Common myeloid progenitor, CD34-positive (primary cell): ENCODE results near the gene PRSS2.

Experiments
- CTCF ChIA-PET: fragments of 350-600 bp; sonication (Branson Sonifier 250); formaldehyde crosslinking; loops from one replicate; lab custom pipeline; 2021; ENCODE audit warnings: antibody characterized with exemption; lab: Charles Lee
- POLR2A ChIA-PET: fragments of 350-600 bp; sonication (Branson Sonifier 250); formaldehyde crosslinking; loops from one replicate; lab custom pipeline; 2021; ENCODE audit warnings: antibody characterized with exemption; lab: Charles Lee
- DNase-seq, 3 donors: peaks; one replicate each; pipeline versions ENCODE4 v3.0.0 to v3.0.0-alpha.2; 2013
- H3K27ac ChIP-seq, 2 experiments: 1 replicate in 1 of 2; 2 replicates in 1 of 2; pipeline ENCODE4 v1.7.0; 2013; ENCODE audit warnings: inconsistent platforms in 2 of 2, low read length in 2 of 2, mild to moderate bottlenecking in 2 of 2, low read depth in 1 of 2, moderate library complexity in 1 of 2; ENCODE audit not compliant: severe bottlenecking in 2 of 2, insufficient read depth in 1 of 2, poor library complexity in 1 of 2
- H3K27me3 ChIP-seq, 5 experiments: replicated peaks in 2 of 5; 1 replicate in 3 of 5; 2 replicates in 2 of 5; pipeline versions ENCODE4 v1.6.1 to v1.7.0; 2013; ENCODE audit warnings: low read length in 4 of 5, mild to moderate bottlenecking in 2 of 5, moderate library complexity in 2 of 5, inconsistent platforms in 1 of 5; ENCODE audit not compliant: insufficient read depth in 5 of 5, control insufficient read depth in 4 of 5
- H3K36me3 ChIP-seq, 4 experiments: 1 replicate in 2 of 4; 2 replicates in 2 of 4; pipeline versions ENCODE4 v1.6.1 to v1.7.0; 2013; ENCODE audit warnings: low read length in 3 of 4, control low read depth in 1 of 4, mild to moderate bottlenecking in 1 of 4; ENCODE audit not compliant: control insufficient read depth in 4 of 4, insufficient read depth in 4 of 4
- H3K4me1 ChIP-seq, 4 experiments: 1 replicate in 3 of 4; 2 replicates in 1 of 4; pipeline versions ENCODE4 v1.6.1 to v1.7.1; 2013; ENCODE audit warnings: low read length in 3 of 4, mild to moderate bottlenecking in 3 of 4, control low read depth in 1 of 4, inconsistent platforms in 1 of 4, moderate library complexity in 1 of 4; ENCODE audit not compliant: control insufficient read depth in 4 of 4, insufficient read depth in 4 of 4; ENCODE audit errors: control extremely low read depth in 1 of 4
- H3K4me3 ChIP-seq, 7 experiments: 1 replicate in 4 of 7; 2 replicates in 3 of 7; pipeline versions ENCODE4 v1.5.1 to v1.7.0; 2013; ENCODE audit warnings: mild to moderate bottlenecking in 7 of 7, low read length in 6 of 7, moderate library complexity in 6 of 7, inconsistent platforms in 2 of 7, low read depth in 2 of 7, control low read depth in 1 of 7; ENCODE audit not compliant: insufficient read depth in 4 of 7, control insufficient read depth in 1 of 7; ENCODE audit errors: extremely low read depth in 1 of 7
- H3K9me3 ChIP-seq, 5 experiments: 1 replicate in 4 of 5; 2 replicates in 1 of 5; pipeline versions ENCODE4 v1.6.1 to v1.7.1; 2013; ENCODE audit warnings: low read length in 4 of 5, mild to moderate bottlenecking in 2 of 5, inconsistent platforms in 1 of 5, low read depth in 1 of 5, moderate library complexity in 1 of 5; ENCODE audit not compliant: control insufficient read depth in 4 of 5, insufficient read depth in 2 of 5; ENCODE audit errors: control extremely low read depth in 1 of 5
- WGBS: methylation state at CpG from one replicate; pipeline ENCODE4 v1.1.5; 2013; ENCODE audit not compliant: insufficient coverage; 5-methylcytosine and 5-hydroxymethylcytosine counted together

Gene PRSS2

GRCh38 chr7:142790056-142790455 lies 19.3 kb downstream of the PRSS2 start:
- no peak for DNase-seq
- WGBS, result 82% methylated on average over 3 of the region's 3 CpGs
- ChIA-PET CTCF (interaction anchor here (0.8 to 25.3 kb wide), 9 partner anchors 17 to 165 kb away, joined by 3 to 679 read pairs (median 4); partner anchors contain the start of gene EPHB6), POLR2A (interaction anchor here (1.8 kb wide), 1 partner anchor 19 kb away, joined by 15 read pairs; no protein-coding TSS in a partner anchor)
- H3K4me1 ChIP-seq, result peaks cover 10 to 46% (median 37%) of the 10 kb centered on the region in 4 experiments
- no peaks in the 10 kb centered on the region for H3K9me3 ChIP-seq
- no peak overlapping the region for H3K27ac ChIP-seq
- no peaks in the 10 kb centered on the region for H3K36me3 ChIP-seq
- no peak overlapping the region for H3K4me3 ChIP-seq
- H3K27me3 ChIP-seq, result no peaks in the 10 kb centered on the region

- no peak overlapping the region for H3K27ac ChIP-seq
- no CpG with 5 or more reads among the region's 1 CpG for WGBS
- peaks cover 10 to 51% (median 42%) of the 10 kb centered on the region in 4 experiments for H3K4me1 ChIP-seq
- H3K36me3 ChIP-seq, result no peaks in the 10 kb centered on the region
- CTCF ChIA-PET, result interaction anchor here (0.8 to 25.3 kb wide), 12 partner anchors 16 to 165 kb away, joined by 3 to 679 read pairs (median 4); partner anchors contain the start of gene EPHB6
- POLR2A ChIA-PET, result interaction anchor here (1.8 kb wide), 1 partner anchor 18 kb away, joined by 15 read pairs; no protein-coding TSS in a partner anchor
- peak; percentile 37 to 70 (median 67) for DNase-seq
- H3K27me3 ChIP-seq, result no peaks in the 10 kb centered on the region
- no peak overlapping the region for H3K4me3 ChIP-seq
- H3K9me3 ChIP-seq, result no peaks in the 10 kb centered on the region
These were observed 19.8 kb downstream of the PRSS2 start for GRCh38 chr7:142790555-142790954.

- peaks cover 10 to 60% (median 50%) of the 10 kb centered on the region in 4 experiments for H3K4me1 ChIP-seq
- no peaks in the 10 kb centered on the region for H3K36me3 ChIP-seq
- no peak overlapping the region for H3K4me3 ChIP-seq
- no CpG with 5 or more reads among the region's 7 CpGs for WGBS
- CTCF ChIA-PET, result interaction anchor here (1.2 to 31.6 kb wide), 5 partner anchors 1 to 154 kb away, joined by 3 to 679 read pairs (median 7); no protein-coding TSS in a partner anchor
- POLR2A ChIA-PET, result interaction anchor here (1.8 kb wide), 1 partner anchor 17 kb away, joined by 15 read pairs; no protein-coding TSS in a partner anchor
- H3K27ac ChIP-seq, result no peak overlapping the region
- H3K9me3 ChIP-seq, result no peaks in the 10 kb centered on the region
- peaks cover 0 to 5% (median 0%) of the 10 kb centered on the region in 5 experiments for H3K27me3 ChIP-seq
- no peak for DNase-seq
These were observed 20.7 kb downstream of the PRSS2 start for GRCh38 chr7:142791502-142791901.

- Histone ChIP-seq H3K27me3 (peaks cover 0 to 6% (median 0%) of the 10 kb centered on the region in 5 experiments), H3K9me3 (no peaks in the 10 kb centered on the region), H3K27ac (no peak overlapping the region), H3K4me1 (peaks cover 10 to 61% (median 54%) of the 10 kb centered on the region in 4 experiments), H3K36me3 (no peaks in the 10 kb centered on the region), H3K4me3 (no peak overlapping the region)
- ChIA-PET CTCF (interaction anchor here (1.2 to 31.6 kb wide), 4 partner anchors 2 to 79 kb away, joined by 3 to 679 read pairs (median 343); no protein-coding TSS in a partner anchor), POLR2A (no interaction called here)
- WGBS, result 100% methylated on average over 1 of the region's 1 CpG
- DNase-seq, result no peak
These were observed 21.4 kb downstream of the PRSS2 start for GRCh38 chr7:142792129-142792528.

- Histone ChIP-seq H3K36me3 (no peaks in the 10 kb centered on the region), H3K27me3 (peaks cover 0 to 6% (median 0%) of the 10 kb centered on the region in 5 experiments), H3K27ac (no peak overlapping the region), H3K9me3 (no peaks in the 10 kb centered on the region), H3K4me3 (no peak overlapping the region), H3K4me1 (peaks cover 10 to 63% (median 56%) of the 10 kb centered on the region in 4 experiments)
- ChIA-PET CTCF (interaction anchor here (1.0 to 31.6 kb wide), 7 partner anchors 2 to 161 kb away, joined by 3 to 679 read pairs (median 7); no protein-coding TSS in a partner anchor), POLR2A (no interaction called here)
- no peak for DNase-seq
- WGBS, result 100% methylated on average over 2 of the region's 2 CpGs
These were observed 21.8 kb downstream of the PRSS2 start for GRCh38 chr7:142792593-142792992.

- Histone ChIP-seq H3K27me3 (peaks cover 0 to 6% (median 0%) of the 10 kb centered on the region in 5 experiments), H3K27ac (no peak overlapping the region), H3K4me3 (no peak overlapping the region), H3K36me3 (no peaks in the 10 kb centered on the region), H3K9me3 (no peaks in the 10 kb centered on the region), H3K4me1 (peaks cover 10 to 67% (median 59%) of the 10 kb centered on the region in 4 experiments)
- ChIA-PET POLR2A (interaction anchor here (6.2 kb wide), 1 partner anchor 15 kb away, joined by 96 read pairs; no protein-coding TSS in a partner anchor), CTCF (interaction anchor here (0.6 to 31.6 kb wide), 7 partner anchors 3 to 162 kb away, joined by 3 to 679 read pairs (median 7); no protein-coding TSS in a partner anchor)
- 98% methylated on average over 5 of the region's 5 CpGs for WGBS
- no peak for DNase-seq
These were observed 22.4 kb downstream of the PRSS2 start for GRCh38 chr7:142793156-142793555.
